Tibial artery (tissue), 4 donors: Measurements from ENCODE around the gene EXOG.

ENCODE experiments used
- DNase-seq, 2 donors: peaks; one replicate each; pipeline ENCODE4 v3.0.0-alpha.2; 2019
- H3K27ac ChIP-seq, 2 donors: fragments of 200-600 bp; sonication (generic) in 1 of 2; 1 replicate in 1 of 2; 2 replicates in 1 of 2; pipeline ENCODE4 v1.5.1; 2018 to 2019; ENCODE audit warnings: mild to moderate bottlenecking in 1 of 2
- H3K27me3 ChIP-seq, 2 donors: fragments of 200-600 bp; sonication (generic) in 1 of 2; one replicate each; pipeline versions ENCODE4 v1.5.1 to v1.6.0; 2016 to 2019
- H3K36me3 ChIP-seq, 3 donors: fragments of 200-600 bp; sonication (generic) in 2 of 3; one replicate each; pipeline ENCODE4 v1.5.1; 2016 to 2019; ENCODE audit warnings: mild to moderate bottlenecking in 2 of 3
- H3K4me1 ChIP-seq, 4 donors: fragments of 200-600 bp; sonication (generic) in 2 of 4; 1 replicate in 3 of 4; 2 replicates in 1 of 4; pipeline ENCODE4 v1.5.1; 2016 to 2019
- H3K4me3 ChIP-seq, 2 donors: fragments of 200-600 bp; sonication (generic) in 1 of 2; 1 replicate in 1 of 2; 2 replicates in 1 of 2; pipeline ENCODE4 v1.5.1; 2018 to 2019; ENCODE audit warnings: mild to moderate bottlenecking in 2 of 2
- H3K9me3 ChIP-seq, 3 donors: fragments of 200-600 bp; sonication (generic) in 1 of 3; one replicate each; pipeline ENCODE4 v1.5.1; 2016 to 2019
- CTCF ChIP-seq, 2 experiments: fragments of 200-600 bp in 1 of 2; fragments of 450-650 bp in 1 of 2; IDR thresholded peaks; one replicate each; pipeline ENCODE4 v1.5.1; 2017 to 2019; ENCODE audit warnings: antibody characterized with exemption in 2 of 2, mild to moderate bottlenecking in 1 of 2, moderate library complexity in 1 of 2
- intact Hi-C: fragments of 100-400 bp; cut with DNase I; formaldehyde crosslinking; loops from one replicate; pipeline ENCODE4 v1.15.0; 2023; ENCODE audit warnings: low total_unique reads

The EXOG gene

DNA sequence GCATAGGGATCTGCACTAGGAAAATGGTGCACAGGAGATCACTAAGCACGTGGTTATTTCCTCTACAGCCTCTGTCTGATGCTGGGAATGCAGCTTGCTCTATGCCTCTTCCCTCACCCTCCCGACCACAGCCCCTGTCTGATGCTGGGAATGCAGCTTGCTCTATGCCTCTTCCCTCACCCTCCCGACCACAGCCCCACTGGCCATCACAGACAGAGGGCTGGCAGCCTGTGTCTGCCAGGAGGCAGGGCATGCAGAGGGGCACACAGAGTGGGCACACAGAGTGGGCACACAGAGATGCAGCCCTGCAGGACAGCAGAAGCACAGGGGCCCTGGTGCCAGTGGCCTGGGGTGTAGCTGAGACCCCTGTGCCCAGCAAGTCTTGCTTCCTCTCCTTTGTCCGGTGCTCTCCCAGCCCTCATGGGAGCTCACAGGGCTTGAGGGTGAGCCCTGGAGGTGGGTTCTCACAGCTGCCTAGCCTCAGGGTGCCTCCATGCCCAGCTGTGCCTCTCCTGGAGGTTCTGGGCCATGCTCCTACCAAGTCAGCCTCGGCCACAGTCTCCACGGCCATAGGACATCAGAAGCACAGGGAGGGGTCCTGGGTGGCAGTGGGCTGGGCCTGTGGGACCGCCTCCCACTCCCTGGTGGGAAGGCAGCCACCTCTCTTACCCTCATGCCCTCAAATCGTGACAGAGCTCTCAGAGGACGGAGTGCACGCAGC is 65.8 kb downstream of the EXOG start:
- Histone ChIP-seq H3K36me3 (no peaks in the 10 kb centered on the region), H3K9me3 (no peaks in the 10 kb centered on the region), H3K27me3 (no peaks in the 10 kb centered on the region), H3K4me1 (no peaks in the 10 kb centered on the region), H3K4me3 (no peak overlapping the region), H3K27ac (no peak overlapping the region)
- no peak for TF ChIP-seq CTCF (IDR thresholded peaks at IDR 0.05)
- peak in 1 of 2 donors; percentile 45 for DNase-seq
- intact Hi-C loops: no loop called here

- Histone ChIP-seq H3K27me3 (no peaks in the 10 kb centered on the region), H3K4me3 (no peak overlapping the region), H3K36me3 (no peaks in the 10 kb centered on the region), H3K9me3 (no peaks in the 10 kb centered on the region), H3K27ac (no peak overlapping the region), H3K4me1 (no peaks in the 10 kb centered on the region)
- intact Hi-C loops: no loop called here
- no peak for TF ChIP-seq CTCF (IDR thresholded peaks at IDR 0.05)
- no peak for DNase-seq
Measured at GRCh38 chr3:38562467-38562925, 66.4 kb downstream of the EXOG start.

GRCh38 chr3:38563070-38563885 is 67.1 kb downstream of the EXOG start:
- DNase-seq: peak in 1 of 2 donors; percentile 41
- Histone ChIP-seq H3K4me1 (no peaks in the 10 kb centered on the region), H3K27ac (no peak overlapping the region), H3K36me3 (no peaks in the 10 kb centered on the region), H3K27me3 (no peaks in the 10 kb centered on the region), H3K9me3 (no peaks in the 10 kb centered on the region), H3K4me3 (no peak overlapping the region)
- TF ChIP-seq CTCF (IDR thresholded peaks at IDR 0.05): no peak
- intact Hi-C loops: no loop called here

GRCh38 chr3:38563886-38564270 is 67.7 kb downstream of the EXOG start:
- Histone ChIP-seq H3K36me3 (no peaks in the 10 kb centered on the region), H3K4me1 (no peaks in the 10 kb centered on the region), H3K4me3 (no peak overlapping the region), H3K9me3 (no peaks in the 10 kb centered on the region), H3K27ac (no peak overlapping the region), H3K27me3 (no peaks in the 10 kb centered on the region)
- no peak for TF ChIP-seq CTCF (IDR thresholded peaks at IDR 0.05)
- intact Hi-C loops: no loop called here
- DNase-seq: peak in 1 of 2 donors; percentile 37

GRCh38 chr3:38564631-38565338 is 68.6 kb downstream of the EXOG start:
- H3K4me1 ChIP-seq: no peaks in the 10 kb centered on the region
- no peak overlapping the region for H3K27ac ChIP-seq
- H3K27me3 ChIP-seq: no peaks in the 10 kb centered on the region
- H3K4me3 ChIP-seq: no peak overlapping the region
- no peak for TF ChIP-seq CTCF (IDR thresholded peaks at IDR 0.05)
- intact Hi-C loops: no loop called here
- peak in 1 of 2 donors; percentile 45 for DNase-seq
- H3K36me3 ChIP-seq: no peaks in the 10 kb centered on the region
- no peaks in the 10 kb centered on the region for H3K9me3 ChIP-seq
